K562 (cell line): Measurements from ENCODE around the gene DPP3. TPM values are rescaled to one million over a fixed set of nuclear protein-coding genes. Genes with fewer than 3 reads are reported as not detected.

Source experiments
- BCOR ChIP-seq: fragments of 450-650 bp; IDR thresholded peaks from 2 replicates; pipeline ENCODE4 v1.6.1; 2016
- COPS2 ChIP-seq: fragments of 450-650 bp; conservative IDR thresholded peaks from 2 replicates; pipeline ENCODE4 v1.6.1; 2016; ENCODE audit warnings: mild to moderate bottlenecking, moderate library complexity
- FOXP1 ChIP-seq: sonication (generic); formaldehyde crosslinking; IDR thresholded peaks from 2 replicates; pipeline ENCODE4 v1.8.0; 2022; ENCODE audit warnings: mild to moderate bottlenecking, missing genetic modification reagents
- L3MBTL2 ChIP-seq: fragments of 450-650 bp; IDR thresholded peaks from 2 replicates; pipeline ENCODE4 v1.6.1; 2016; ENCODE audit warnings: mild to moderate bottlenecking, moderate library complexity
- RAD51 ChIP-seq: fragments of 450-650 bp; IDR thresholded peaks from 2 replicates; pipeline ENCODE4 v1.7.1; 2016; ENCODE audit warnings: low read depth, mild to moderate bottlenecking, borderline replicate concordance
- RCOR1 ChIP-seq, 2 experiments: IDR thresholded peaks; 2 replicates each; pipeline ENCODE4 v1.6.1; 2012; ENCODE audit warnings: low read depth in 2 of 2, low read length in 2 of 2, borderline replicate concordance in 1 of 2, improper control_type of control experiment in 1 of 2
- TEAD1 ChIP-seq, 2 experiments: fragments of 450-650 bp in 1 of 2; sonication (generic) in 1 of 2; formaldehyde crosslinking; IDR thresholded peaks; 2 replicates each; pipeline versions ENCODE4 v1.4.0 to v1.8.0; 2020 to 2022; ENCODE audit warnings: mild to moderate bottlenecking in 2 of 2, missing genetic modification reagents in 1 of 2
- ZFP30 ChIP-seq: fragments of 250-450 bp; sonication (Bioruptor Pico); IDR thresholded peaks from 2 replicates; pipeline ENCODE4 v1.8.0; 2022; ENCODE audit warnings: moderate library complexity, mild to moderate bottlenecking, inconsistent platforms, borderline replicate concordance
- ZNF3 ChIP-seq: fragments of 250-450 bp; sonication (Bioruptor Pico); IDR thresholded peaks from 2 replicates; pipeline ENCODE4 v1.5.0; 2021; ENCODE audit warnings: mild to moderate bottlenecking, moderate library complexity
- polyA plus RNA-seq, 8 experiments: library from polyadenylated mRNA; depleted of rRNA in 4 of 8; stranded (reverse) in 5 of 8; unstranded in 3 of 8; fragments of >200 nt; fragmentation: Nextera tagmentation in 2 of 8; fragmentation: Illumina TruSeq in 1 of 8; extraction: Ambion mirVana in 2 of 8; extraction: Trizol in 1 of 8; gene quantifications; 2 replicates each; pipeline versions ENCODE4 v1.2.1 to v1.2.3, GENCODE V29; 2011 to 2014; ENCODE audit warnings: inconsistent platforms in 1 of 8, missing spikeins in 1 of 8
- total RNA-seq, 7 experiments: library from RNA; depleted of rRNA in 6 of 7; stranded (reverse); fragments of >200 nt in 6 of 7; fragmentation: Illumina TruSeq in 2 of 7; extraction: Trizol in 2 of 7; gene quantifications; 2 replicates each; pipeline versions ENCODE4 v1.2.1 to v1.2.3, GENCODE V29; 2011 to 2021; ENCODE audit warnings: low replicate concordance in 1 of 7
- TF ChIP-seq, protein P1 (sequence below), 2 experiments: fragments of 450-650 bp; formaldehyde crosslinking in 1 of 2; IDR thresholded peaks; 2 replicates each; pipeline versions ENCODE4 v1.4.0 to v1.6.1; 2014 to 2020; ENCODE audit warnings: mild to moderate bottlenecking in 2 of 2, borderline replicate concordance in 1 of 2, low read depth in 1 of 2
- TF ChIP-seq, protein P2 (sequence below): fragments of 250-450 bp; sonication (Bioruptor Pico); IDR thresholded peaks from 2 replicates; pipeline ENCODE4 v1.5.0; 2021

DPP3 gene
- total and polyA plus RNA-seq, 9 of the 15 experiments (the other 6 are each of a cell fraction or from before 2014, with no cell fraction given) = 3.7 to 69.2 (median 43.3) TPM

DNA sequence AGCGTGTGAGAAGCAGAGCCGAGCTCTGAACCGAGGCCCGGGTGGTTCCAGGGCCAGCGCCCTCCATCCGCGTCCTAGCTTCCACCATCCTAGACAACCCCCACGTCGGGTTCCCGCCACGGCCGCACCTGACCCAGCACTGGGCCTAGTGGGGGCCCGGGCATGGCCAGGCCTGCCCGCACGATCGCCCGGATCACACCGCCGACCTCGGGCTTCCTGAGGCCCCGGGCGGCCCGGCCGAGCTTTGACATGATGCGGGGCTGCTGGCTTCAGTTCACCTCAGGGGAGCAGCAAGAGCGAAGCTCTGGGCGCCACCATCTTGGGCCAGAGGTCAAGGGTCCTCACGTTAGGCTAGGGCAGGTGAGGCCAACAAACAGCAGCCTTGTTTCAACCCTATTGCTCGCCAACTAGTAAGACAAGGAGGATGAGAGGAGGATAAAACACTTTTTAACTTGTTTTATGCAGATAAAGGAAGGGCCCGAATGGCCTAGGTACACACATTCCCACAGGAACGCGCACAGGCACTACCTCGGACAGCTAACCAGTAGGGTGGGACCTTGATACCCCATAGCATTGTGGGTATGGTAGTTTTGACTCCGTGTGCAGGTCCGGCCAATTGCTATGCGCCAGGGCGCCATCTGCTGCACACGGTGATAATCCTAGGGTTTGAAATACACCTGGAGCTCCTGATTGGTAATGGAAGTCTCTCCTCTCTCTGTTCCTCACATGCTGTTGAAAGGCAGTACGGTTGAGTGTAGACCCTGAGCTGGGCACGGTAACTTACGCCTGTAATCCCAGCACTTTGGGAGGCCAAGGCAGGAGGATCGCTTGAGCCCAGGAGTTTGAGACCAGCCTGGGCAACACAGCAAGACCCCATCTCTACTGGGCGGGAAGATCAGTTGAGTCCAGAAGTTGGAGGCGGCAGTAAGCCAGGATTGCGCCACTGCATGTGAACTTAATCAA lies 41.4 kb upstream of the DPP3 start, which contains the start of gene MRPL11 (continued):
- TF ChIP-seq, protein P1, sequence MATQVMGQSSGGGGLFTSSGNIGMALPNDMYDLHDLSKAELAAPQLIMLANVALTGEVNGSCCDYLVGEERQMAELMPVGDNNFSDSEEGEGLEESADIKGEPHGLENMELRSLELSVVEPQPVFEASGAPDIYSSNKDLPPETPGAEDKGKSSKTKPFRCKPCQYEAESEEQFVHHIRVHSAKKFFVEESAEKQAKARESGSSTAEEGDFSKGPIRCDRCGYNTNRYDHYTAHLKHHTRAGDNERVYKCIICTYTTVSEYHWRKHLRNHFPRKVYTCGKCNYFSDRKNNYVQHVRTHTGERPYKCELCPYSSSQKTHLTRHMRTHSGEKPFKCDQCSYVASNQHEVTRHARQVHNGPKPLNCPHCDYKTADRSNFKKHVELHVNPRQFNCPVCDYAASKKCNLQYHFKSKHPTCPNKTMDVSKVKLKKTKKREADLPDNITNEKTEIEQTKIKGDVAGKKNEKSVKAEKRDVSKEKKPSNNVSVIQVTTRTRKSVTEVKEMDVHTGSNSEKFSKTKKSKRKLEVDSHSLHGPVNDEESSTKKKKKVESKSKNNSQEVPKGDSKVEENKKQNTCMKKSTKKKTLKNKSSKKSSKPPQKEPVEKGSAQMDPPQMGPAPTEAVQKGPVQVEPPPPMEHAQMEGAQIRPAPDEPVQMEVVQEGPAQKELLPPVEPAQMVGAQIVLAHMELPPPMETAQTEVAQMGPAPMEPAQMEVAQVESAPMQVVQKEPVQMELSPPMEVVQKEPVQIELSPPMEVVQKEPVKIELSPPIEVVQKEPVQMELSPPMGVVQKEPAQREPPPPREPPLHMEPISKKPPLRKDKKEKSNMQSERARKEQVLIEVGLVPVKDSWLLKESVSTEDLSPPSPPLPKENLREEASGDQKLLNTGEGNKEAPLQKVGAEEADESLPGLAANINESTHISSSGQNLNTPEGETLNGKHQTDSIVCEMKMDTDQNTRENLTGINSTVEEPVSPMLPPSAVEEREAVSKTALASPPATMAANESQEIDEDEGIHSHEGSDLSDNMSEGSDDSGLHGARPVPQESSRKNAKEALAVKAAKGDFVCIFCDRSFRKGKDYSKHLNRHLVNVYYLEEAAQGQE (IDR thresholded peaks at IDR 0.05; ENCODE audit: borderline replicate concordance) = peak; percentile 60; the same call in 1 of the 2 replicates
- TF ChIP-seq, protein P1 (CRISPR knock-in tag; IDR thresholded peaks at IDR 0.05; ENCODE audit: low read depth) = peak; percentile 84; the same call in 1 of the 2 replicates
- TF ChIP-seq RAD51 = no peak; the same call in 1 of the 2 replicates
- no peak for TF ChIP-seq ZFP30
- TF ChIP-seq, protein P2, sequence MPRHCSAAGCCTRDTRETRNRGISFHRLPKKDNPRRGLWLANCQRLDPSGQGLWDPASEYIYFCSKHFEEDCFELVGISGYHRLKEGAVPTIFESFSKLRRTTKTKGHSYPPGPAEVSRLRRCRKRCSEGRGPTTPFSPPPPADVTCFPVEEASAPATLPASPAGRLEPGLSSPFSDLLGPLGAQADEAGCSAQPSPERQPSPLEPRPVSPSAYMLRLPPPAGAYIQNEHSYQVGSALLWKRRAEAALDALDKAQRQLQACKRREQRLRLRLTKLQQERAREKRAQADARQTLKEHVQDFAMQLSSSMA (CRISPR knock-in tag) = no peak
- no peak for TF ChIP-seq COPS2
- peak; percentile 73; the same call in 1 of the 2 replicates for TF ChIP-seq FOXP1 (CRISPR knock-in tag)
- TF ChIP-seq L3MBTL2 = peak; percentile 23; the same call in 1 of the 2 replicates
- TF ChIP-seq ZNF3 (CRISPR knock-in tag) = no peak
- TF ChIP-seq BCOR = peak; percentile 97
- TF ChIP-seq TEAD1 (CRISPR knock-in tag; IDR thresholded peaks at IDR 0.05) = peak; percentile 71 to 92
- TF ChIP-seq RCOR1 (IDR thresholded peaks at IDR 0.05; ENCODE audit: borderline replicate concordance in 1 of 2, low read depth in 2 of 2, low read length in 2 of 2) = no peak
